Brain microvascular endothelial cell (primary cell): ENCODE data around the gene DIS3L2.

Experiments used
- DNase-seq: peaks from one replicate; pipeline ENCODE4 v3.0.0-alpha.2; 2020
- H3K27ac ChIP-seq: fragments of 250-450 bp; sonication (Bioruptor Pico); 2 replicates; pipeline ENCODE4 v1.5.1; 2020; ENCODE audit warnings: mild to moderate bottlenecking, moderate library complexity
- H3K27me3 ChIP-seq: fragments of 250-450 bp; sonication (Bioruptor Pico); replicated peaks from 2 replicates; pipeline ENCODE4 v1.5.1; 2020; ENCODE audit warnings: mild to moderate bottlenecking
- H3K36me3 ChIP-seq: fragments of 250-450 bp; sonication (Bioruptor Pico); replicated peaks from 2 replicates; pipeline ENCODE4 v1.5.1; 2020; ENCODE audit warnings: mild to moderate bottlenecking
- H3K4me3 ChIP-seq: 2 replicates; pipeline ENCODE4 v1.5.1; 2011; ENCODE audit warnings: low read depth, mild to moderate bottlenecking, control low read depth, low read length, moderate library complexity
- CTCF ChIP-seq: IDR thresholded peaks from 2 replicates; pipeline ENCODE4 v1.5.1; 2011; ENCODE audit warnings: low read depth, mild to moderate bottlenecking, moderate library complexity, low read length, control low read depth, inconsistent platforms; ENCODE audit errors: missing control alignments
- in situ Hi-C: cut with HindIII; loops from 2 replicates; pipeline ENCODE4 v1.10.0; 2017; ENCODE audit warnings: low sequenced_read_pairs, low pct_ligation_motif_present

DIS3L2 gene

GRCh38 chr2:232213176-232213575 lies 251.7 kb downstream of the DIS3L2 start:
- in situ Hi-C loops = no loop called here
- no peak for DNase-seq
- H3K4me3 ChIP-seq = no peak overlapping the region
- H3K36me3 ChIP-seq = no peaks in the 10 kb centered on the region
- no peak for TF ChIP-seq CTCF
- H3K27me3 ChIP-seq = no peaks in the 10 kb centered on the region
- H3K27ac ChIP-seq = no peak overlapping the region

- in situ Hi-C loops = no loop called here
- DNase-seq = peak; percentile 79
- no peak for TF ChIP-seq CTCF
- Histone ChIP-seq H3K27ac (peak overlapping the region; percentile 65), H3K4me3 (no peak overlapping the region), H3K36me3 (no peaks in the 10 kb centered on the region), H3K27me3 (no peaks in the 10 kb centered on the region)
Observed at GRCh38 chr2:232214053-232214452, 252.5 kb downstream of the DIS3L2 start.

GRCh38 chr2:232216028-232216427 lies 254.5 kb downstream of the DIS3L2 start:
- H3K27me3 ChIP-seq = no peaks in the 10 kb centered on the region
- no peak for DNase-seq
- no peak overlapping the region for H3K27ac ChIP-seq
- H3K36me3 ChIP-seq = no peaks in the 10 kb centered on the region
- in situ Hi-C loops = no loop called here
- no peak overlapping the region for H3K4me3 ChIP-seq
- no peak for TF ChIP-seq CTCF

GRCh38 chr2:232218778-232219495 lies 257.4 kb downstream of the DIS3L2 start:
- no peaks in the 10 kb centered on the region for H3K27me3 ChIP-seq
- H3K27ac ChIP-seq = no peak overlapping the region
- no peak for DNase-seq
- H3K36me3 ChIP-seq = no peaks in the 10 kb centered on the region
- in situ Hi-C loops = no loop called here
- no peak for TF ChIP-seq CTCF
- no peak overlapping the region for H3K4me3 ChIP-seq

GRCh38 chr2:232219496-232219870 lies 258.0 kb downstream of the DIS3L2 start:
- H3K4me3 ChIP-seq = no peak overlapping the region
- DNase-seq = no peak
- H3K27me3 ChIP-seq = no peaks in the 10 kb centered on the region
- TF ChIP-seq CTCF = no peak
- in situ Hi-C loops = no loop called here
- no peaks in the 10 kb centered on the region for H3K36me3 ChIP-seq
- H3K27ac ChIP-seq = no peak overlapping the region

GRCh38 chr2:232219932-232220331 lies 258.4 kb downstream of the DIS3L2 start:
- in situ Hi-C loops = no loop called here
- no peak overlapping the region for H3K27ac ChIP-seq
- DNase-seq = no peak
- TF ChIP-seq CTCF = no peak
- H3K36me3 ChIP-seq = no peaks in the 10 kb centered on the region
- H3K4me3 ChIP-seq = no peak overlapping the region
- H3K27me3 ChIP-seq = no peaks in the 10 kb centered on the region
